A673 (cell line): Measurements from ENCODE around the gene KRT8. TPM values are rescaled to one million over a fixed set of nuclear protein-coding genes. Genes with fewer than 3 reads are reported as not detected.

Source experiments
- BruUV-seq: library from RNA; stranded (reverse); fragments of 400-500 nt; replicated peaks from 2 replicates; lab custom pipeline; 2021; lab: Mats Ljungman, UMichigan
- CTCF ChIA-PET: fragments of 300-600 bp; sonication (Branson Sonifier 250); formaldehyde crosslinking; loops from one replicate; lab custom pipeline; 2022; ENCODE audit warnings: antibody characterized with exemption; lab: Charles Lee
- POLR2A ChIA-PET: fragments of 300-600 bp; sonication (Branson Sonifier 250); formaldehyde crosslinking; loops from one replicate; lab custom pipeline; 2022; ENCODE audit warnings: antibody characterized with exemption; ENCODE audit not compliant: low non-redundant PET; lab: Charles Lee
- DNase-seq: peaks from one replicate; pipeline ENCODE4 v3.0.0-alpha.2; 2015; ENCODE audit warnings: low spot score
- H3K27ac ChIP-seq: fragments of 200-600 bp; sonication (generic); 2 replicates; pipeline ENCODE4 v1.5.1; 2016; ENCODE audit warnings: mixed run types, low read depth, mild to moderate bottlenecking, mixed read lengths, antibody characterized with exemption, low read length; ENCODE audit not compliant: poor library complexity, severe bottlenecking
- H3K27me3 ChIP-seq: fragments of 200-600 bp; sonication (generic); replicated peaks from 2 replicates; pipeline ENCODE4 v1.6.1; 2017; ENCODE audit warnings: mixed run types, low read depth, mild to moderate bottlenecking, mixed read lengths, antibody characterized with exemption, low read length; ENCODE audit not compliant: insufficient read depth, poor library complexity
- H3K36me3 ChIP-seq: fragments of 200-600 bp; sonication (generic); 2 replicates; pipeline ENCODE4 v1.6.1; 2016; ENCODE audit warnings: mixed run types, mild to moderate bottlenecking, mixed read lengths, antibody characterized with exemption, low read length; ENCODE audit not compliant: insufficient read depth, poor library complexity, severe bottlenecking
- H3K4me1 ChIP-seq: fragments of 200-600 bp; sonication (generic); 2 replicates; pipeline ENCODE4 v1.6.1; 2017; ENCODE audit warnings: mixed run types, mild to moderate bottlenecking, mixed read lengths, antibody characterized with exemption, low read length; ENCODE audit not compliant: insufficient read depth, poor library complexity, severe bottlenecking
- H3K4me3 ChIP-seq: fragments of 200-600 bp; sonication (generic); 2 replicates; pipeline ENCODE4 v1.5.1; 2016; ENCODE audit warnings: low read depth, mixed run types, mild to moderate bottlenecking, mixed read lengths, low read length; ENCODE audit not compliant: poor library complexity, severe bottlenecking
- H3K9me3 ChIP-seq: fragments of 200-600 bp; sonication (generic); 2 replicates; pipeline ENCODE4 v1.6.1; 2016; ENCODE audit warnings: mixed run types, low read depth, mild to moderate bottlenecking, mixed read lengths, antibody characterized with exemption, low read length; ENCODE audit not compliant: poor library complexity, severe bottlenecking
- CTCF ChIP-seq: fragments of 300-800, 200-600 bp; sonication (generic); conservative IDR thresholded peaks from 2 replicates; pipeline ENCODE4 v1.5.1; 2017; ENCODE audit warnings: low read depth, mild to moderate bottlenecking, antibody characterized with exemption, low read length, moderate library complexity, mixed read lengths
- EZH2 ChIP-seq: fragments of 200-600 bp; sonication (generic); IDR thresholded peaks from 2 replicates; pipeline ENCODE4 v1.6.1; 2017; ENCODE audit warnings: borderline replicate concordance, low read depth, mild to moderate bottlenecking, mixed read lengths, antibody characterized with exemption, low read length; ENCODE audit not compliant: poor library complexity, severe bottlenecking
- intact Hi-C: fragments of 100-400 bp; cut with micrococcal nuclease; formaldehyde crosslinking; loops from one replicate; pipeline ENCODE4 v1.10.0; 2022; ENCODE audit not compliant: unreplicated experiment
- total RNA-seq: library from RNA; stranded (reverse); gene quantifications from 2 replicates; pipeline ENCODE4 v1.2.3, GENCODE V29; 2021

KRT8 gene
- total RNA-seq, 1 experiment from 2014 or later, result 15.4 TPM

- no TSS peak for BruUV-seq
- Histone ChIP-seq H3K4me3 (no peak overlapping the region), H3K9me3 (no peaks in the 10 kb centered on the region), H3K36me3 (no peaks in the 10 kb centered on the region), H3K27ac (no peak overlapping the region), H3K4me1 (peaks cover 19% of the 10 kb centered on the region), H3K27me3 (no peaks in the 10 kb centered on the region)
- DNase-seq, result no peak
- no peak for TF ChIP-seq EZH2
- no peak for TF ChIP-seq CTCF
- POLR2A ChIA-PET, result interaction anchor here (0.6 kb wide), 1 partner anchor 84 kb away, joined by 8 read pairs; no protein-coding TSS in a partner anchor
- intact Hi-C loops, result no loop called here
- CTCF ChIA-PET, result interaction anchor here (0.6 kb wide), 2 partner anchors 436 to 689 kb away, joined by 4 to 9 read pairs; no protein-coding TSS in a partner anchor
Measured at GRCh38 chr12:52910248-52910883, 5.5 kb upstream of the KRT8 start.

DNA sequence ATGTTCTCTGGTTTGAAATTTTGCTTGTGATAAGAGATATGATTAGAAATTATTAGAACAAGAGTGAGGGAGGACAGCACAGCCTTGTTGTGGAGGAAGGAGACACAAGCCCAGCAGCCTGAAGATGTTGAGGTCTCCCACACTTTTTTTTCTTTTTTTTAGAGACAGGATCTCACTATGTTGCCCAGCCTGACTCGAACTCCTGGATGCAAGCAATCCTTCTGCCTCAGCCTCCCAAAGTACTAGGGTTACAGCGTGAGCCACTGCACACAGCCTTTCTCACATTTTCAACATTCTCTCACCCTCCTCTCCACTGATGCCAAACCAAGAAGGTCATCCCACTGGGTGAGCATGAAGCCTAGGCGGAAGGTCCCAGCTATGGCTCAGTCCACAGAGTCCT is 4.9 kb upstream of the KRT8 start:
- CTCF ChIA-PET, result no interaction called here
- TF ChIP-seq EZH2, result no peak
- TF ChIP-seq CTCF, result no peak
- Histone ChIP-seq H3K27me3 (no peaks in the 10 kb centered on the region), H3K4me1 (peaks cover 19% of the 10 kb centered on the region), H3K36me3 (no peaks in the 10 kb centered on the region), H3K4me3 (no peak overlapping the region), H3K27ac (no peak overlapping the region), H3K9me3 (no peaks in the 10 kb centered on the region)
- intact Hi-C loops, result no loop called here
- no peak for DNase-seq
- POLR2A ChIA-PET, result interaction anchor here (0.6 kb wide), 1 partner anchor 83 kb away, joined by 8 read pairs; no protein-coding TSS in a partner anchor
- BruUV-seq, result no TSS peak

DNA sequence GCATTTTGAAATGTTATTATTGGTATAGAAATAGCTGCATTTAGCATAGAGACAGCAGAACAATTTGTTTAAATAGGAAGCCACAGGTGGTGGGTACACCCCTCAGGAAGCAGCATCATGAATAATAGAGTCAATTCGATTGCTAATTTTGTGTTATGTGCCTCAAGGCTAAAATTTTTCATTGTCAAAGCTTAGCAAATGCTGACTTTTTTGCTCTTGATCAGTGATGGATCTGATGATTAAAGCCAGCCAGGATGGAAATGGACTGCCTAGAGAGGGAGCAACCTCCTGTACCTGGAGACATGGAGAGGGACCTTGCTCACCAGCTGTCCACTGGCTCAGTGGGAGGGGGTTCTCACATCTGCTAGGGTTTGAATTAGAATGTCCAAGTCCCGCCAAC is 4.5 kb upstream of the KRT8 start:
- BruUV-seq, result no TSS peak
- no peak overlapping the region for H3K27ac ChIP-seq
- TF ChIP-seq EZH2 (no peak), CTCF (no peak)
- CTCF ChIA-PET, result no interaction called here
- H3K4me1 ChIP-seq, result peaks cover 19% of the 10 kb centered on the region
- POLR2A ChIA-PET, result no interaction called here
- no peak for DNase-seq
- no peak overlapping the region for H3K4me3 ChIP-seq
- no peaks in the 10 kb centered on the region for H3K9me3 ChIP-seq
- no peaks in the 10 kb centered on the region for H3K36me3 ChIP-seq
- intact Hi-C loops, result no loop called here
- no peaks in the 10 kb centered on the region for H3K27me3 ChIP-seq
